HG02870 (cell line): Measurements from ENCODE around the gene COL4A4.
A peak's percentile ranks its signal among the peaks of the same experiment; 100 is the strongest.
"Not testable (repeated sequence)": the region's sequence is repeated elsewhere in the genome, so short reads cannot be mapped to it uniquely, and the experiment has no call there.

Experiments
- ATAC-seq: cut with Tn5 transposase; IDR thresholded peaks from one replicate; pipeline ENCODE4 v1.9.1; 2021; ENCODE audit warnings: mild to moderate bottlenecking, moderate library complexity; ENCODE audit not compliant: unreplicated experiment

COL4A4 gene

GRCh38 chr2:227117852-227118251 lies 46.2 kb downstream of the COL4A4 start:
- ATAC-seq = no peak

- peak; percentile 95 for ATAC-seq
Measured at GRCh38 chr2:227117027-227117426, 47.0 kb downstream of the COL4A4 start.

- no peak for ATAC-seq
Measured at GRCh38 chr2:227115761-227116160, 48.2 kb downstream of the COL4A4 start.

- peak; percentile 90 for ATAC-seq
Measured at GRCh38 chr2:227106845-227107759, 56.9 kb downstream of the COL4A4 start.

GRCh38 chr2:227103583-227103982 lies 60.4 kb downstream of the COL4A4 start:
- ATAC-seq = no peak

- ATAC-seq = no peak
Measured at GRCh38 chr2:227099340-227099739, 64.7 kb downstream of the COL4A4 start.

GRCh38 chr2:227098162-227098515 lies 65.9 kb downstream of the COL4A4 start:
- no peak for ATAC-seq

GRCh38 chr2:227097495-227098161 lies 66.4 kb downstream of the COL4A4 start:
- ATAC-seq = no peak

GRCh38 chr2:227095346-227095745 lies 68.7 kb downstream of the COL4A4 start:
- no peak for ATAC-seq

GRCh38 chr2:227082286-227082685 lies 81.7 kb downstream of the COL4A4 start:
- ATAC-seq = peak; percentile 100

GRCh38 chr2:227079726-227080125 lies 84.3 kb downstream of the COL4A4 start:
- no peak for ATAC-seq

GRCh38 chr2:227065065-227065464 lies 98.9 kb downstream of the COL4A4 start:
- not testable (repeated sequence) for ATAC-seq

- no peak for ATAC-seq
Measured at GRCh38 chr2:227058888-227059399, 105.1 kb downstream of the COL4A4 start.

GRCh38 chr2:227057743-227058447 lies 106.1 kb downstream of the COL4A4 start:
- ATAC-seq = no peak

GRCh38 chr2:227057060-227057459 lies 106.9 kb downstream of the COL4A4 start:
- no peak for ATAC-seq

GRCh38 chr2:227054006-227054405 lies 110.0 kb downstream of the COL4A4 start:
- ATAC-seq = no peak

GRCh38 chr2:227052879-227053278 lies 111.1 kb downstream of the COL4A4 start:
- ATAC-seq = no peak

- ATAC-seq = no peak
Measured at GRCh38 chr2:227043981-227044380, 120.0 kb downstream of the COL4A4 start.

GRCh38 chr2:227038550-227039189 lies 125.3 kb downstream of the COL4A4 start:
- ATAC-seq = no peak

GRCh38 chr2:227036527-227036926 lies 127.5 kb downstream of the COL4A4 start:
- no peak for ATAC-seq
